OCI-M2 (cell line): ENCODE measurements around the gene EIF3B.
"Not testable (repeated sequence)": the region's sequence is repeated elsewhere in the genome, so short reads cannot be mapped to it uniquely, and the experiment has no call there.

Experiments
- DNase-seq: peaks from one replicate; lab custom pipeline; 2025; ENCODE audit not compliant: unreplicated experiment; lab: John Stamatoyannopoulos, UW

EIF3B gene

GRCh38 chr7:2354186-2354938 lies at the start of gene EIF3B:
Gene EIF3B (plus strand): TSS chr7:2354827. CDS start chr7:2354922, 95 bp downstream.
- DNase-seq: peak; percentile 85

DNA sequence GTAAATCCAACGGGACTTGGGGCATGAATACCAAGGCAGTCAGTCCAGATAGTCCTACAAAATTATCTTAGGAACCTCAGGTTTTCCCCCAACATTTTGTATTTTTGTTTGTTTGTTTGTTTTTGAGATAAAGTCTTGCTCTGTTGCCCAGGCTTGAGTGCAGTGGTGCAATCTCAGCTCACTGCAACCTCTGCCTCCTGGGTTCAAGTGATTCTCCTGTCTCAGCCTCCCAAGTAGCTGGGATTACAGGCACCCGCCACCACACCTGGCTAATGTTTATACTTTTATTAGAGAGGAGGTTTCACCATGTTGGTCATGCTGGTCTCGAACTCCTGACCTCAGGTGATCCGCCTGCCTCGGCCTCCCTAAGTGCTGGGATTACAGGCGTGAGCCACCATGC lies 49.4 kb upstream of the EIF3B start:
- DNase-seq: not testable (repeated sequence)

GRCh38 chr7:2306688-2307087 lies 47.9 kb upstream of the EIF3B start:
- no peak for DNase-seq

GRCh38 chr7:2307690-2308107 lies 46.9 kb upstream of the EIF3B start:
- DNase-seq: no peak

- DNase-seq: no peak
Measured at GRCh38 chr7:2309889-2310331, 44.7 kb upstream of the EIF3B start.

DNA sequence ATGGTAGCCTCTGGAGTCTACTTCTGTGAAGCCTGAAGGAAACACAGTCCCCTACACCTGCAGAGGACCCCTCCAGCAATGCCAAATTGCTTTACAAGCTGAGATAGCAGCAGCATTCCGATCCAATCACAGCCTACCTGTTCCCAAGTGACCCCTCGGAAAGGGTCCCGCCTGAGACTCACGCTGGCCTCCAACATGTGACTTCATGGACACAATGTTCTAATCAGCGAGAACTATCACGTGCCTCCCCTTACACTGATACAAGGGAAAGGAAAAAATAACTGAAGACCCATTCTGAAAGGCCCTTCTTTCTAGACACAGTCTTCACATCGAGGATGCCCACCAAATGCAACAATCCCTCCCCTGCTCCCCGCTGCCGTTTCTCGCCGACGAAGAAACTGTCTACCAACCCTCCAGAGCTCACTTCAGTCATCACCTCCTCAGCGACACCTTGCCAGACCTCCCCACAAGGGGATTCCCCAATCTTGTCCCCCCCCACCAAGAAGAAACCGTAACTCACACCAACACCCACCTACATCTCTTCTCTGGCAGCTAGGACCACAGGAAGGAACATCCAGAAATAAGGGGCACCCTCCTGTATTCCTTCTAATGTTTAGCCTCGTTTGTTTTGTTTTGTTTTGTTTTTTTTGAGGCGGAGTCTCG lies 42.2 kb upstream of the EIF3B start:
- DNase-seq: no peak

GRCh38 chr7:2313450-2314208 lies 41.0 kb upstream of the EIF3B start:
- DNase-seq: no peak

- no peak for DNase-seq
Measured at GRCh38 chr7:2314209-2314955, 40.2 kb upstream of the EIF3B start, which contains the start of gene SNX8. Gene SNX8 (minus strand): TSS chr7:2314441. CDS start chr7:2314421, 20 bp downstream.

DNA sequence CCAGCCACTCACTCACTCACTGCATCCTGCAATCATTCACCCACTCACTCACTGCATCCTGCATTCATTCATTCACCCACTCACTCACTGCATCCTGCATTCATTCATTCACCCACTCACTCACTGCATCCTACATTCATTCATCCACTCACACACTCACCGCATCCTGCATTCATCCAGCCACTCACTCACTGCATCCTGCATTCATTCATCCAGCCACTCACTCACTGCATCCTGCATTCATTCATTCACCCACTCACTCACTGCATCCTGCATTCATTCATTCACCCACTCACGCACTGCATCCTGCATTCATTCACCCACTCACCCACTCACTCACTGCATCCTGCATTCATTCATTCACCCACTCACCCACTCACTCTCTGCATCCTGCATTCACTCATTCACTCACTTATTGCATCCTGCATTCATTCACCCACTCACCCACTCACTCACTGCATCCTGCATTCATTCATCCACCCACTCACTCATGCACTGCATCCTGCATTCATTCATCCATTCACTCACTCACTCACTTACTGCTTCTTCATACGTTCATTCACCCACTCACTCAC lies 39.6 kb upstream of the EIF3B start:
- not testable (repeated sequence) for DNase-seq

DNA sequence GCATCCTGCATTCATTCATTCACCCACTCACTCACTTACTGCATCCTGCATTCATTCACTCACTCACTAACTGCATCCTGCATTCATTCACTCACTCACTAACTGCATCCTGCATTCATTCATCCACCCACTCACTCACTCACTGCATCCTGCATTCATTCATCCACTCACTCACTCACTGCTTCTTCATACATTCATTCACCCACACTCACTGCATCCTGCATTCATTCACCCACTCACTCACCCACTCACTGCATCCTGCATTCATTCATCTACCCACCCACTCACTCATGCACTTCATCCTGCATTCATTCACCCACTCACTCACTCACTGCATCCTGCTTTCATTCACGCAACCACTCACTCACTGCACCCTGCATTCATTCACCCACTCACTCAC lies 38.8 kb upstream of the EIF3B start:
- no peak for DNase-seq

DNA sequence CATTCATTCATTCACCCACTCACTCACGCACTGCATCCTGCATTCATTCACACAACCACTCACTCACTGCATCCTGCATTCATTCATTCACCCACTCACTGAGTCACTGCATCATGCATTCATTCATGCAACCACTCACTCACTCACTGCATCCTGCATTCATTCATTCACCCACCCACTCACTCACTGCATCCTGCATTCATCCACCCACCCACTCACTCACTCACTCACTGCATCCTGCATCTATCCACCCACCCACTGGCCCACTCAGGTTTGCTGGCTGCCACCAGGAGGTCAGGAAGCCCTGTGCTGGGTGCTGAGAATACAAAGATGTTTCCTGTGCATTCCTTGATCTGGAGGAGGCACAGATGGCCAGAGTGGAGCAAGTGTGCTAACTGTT lies 38.0 kb upstream of the EIF3B start:
- DNase-seq: no peak

GRCh38 chr7:2317556-2318293 lies 36.9 kb upstream of the EIF3B start:
- DNase-seq: no peak

- no peak for DNase-seq
Measured at GRCh38 chr7:2321020-2321419, 33.6 kb upstream of the EIF3B start.

GRCh38 chr7:2325162-2325561 lies 29.5 kb upstream of the EIF3B start:
- DNase-seq: no peak

GRCh38 chr7:2326951-2327350 lies 27.7 kb upstream of the EIF3B start:
- no peak for DNase-seq

GRCh38 chr7:2330493-2330892 lies 24.1 kb upstream of the EIF3B start:
- no peak for DNase-seq

DNA sequence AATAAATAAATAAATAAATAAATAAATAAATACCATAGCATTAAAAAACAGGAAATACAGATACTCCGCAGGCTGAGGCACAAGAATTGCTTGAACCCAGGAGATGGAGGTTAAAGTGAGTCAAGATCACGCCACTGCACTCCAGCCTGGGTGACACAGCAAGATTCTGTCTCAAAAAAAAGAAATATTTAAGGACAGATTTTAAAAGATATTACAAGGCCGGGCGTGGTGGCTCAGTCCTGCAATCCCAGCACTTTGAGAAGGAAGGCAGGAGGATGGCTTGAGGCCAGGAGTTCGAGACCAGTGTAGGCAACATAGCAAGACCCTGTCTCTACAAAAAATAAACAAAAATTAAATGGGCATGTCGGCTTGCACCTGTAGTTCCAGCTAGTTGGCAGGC lies 22.9 kb upstream of the EIF3B start:
- DNase-seq: no peak

DNA sequence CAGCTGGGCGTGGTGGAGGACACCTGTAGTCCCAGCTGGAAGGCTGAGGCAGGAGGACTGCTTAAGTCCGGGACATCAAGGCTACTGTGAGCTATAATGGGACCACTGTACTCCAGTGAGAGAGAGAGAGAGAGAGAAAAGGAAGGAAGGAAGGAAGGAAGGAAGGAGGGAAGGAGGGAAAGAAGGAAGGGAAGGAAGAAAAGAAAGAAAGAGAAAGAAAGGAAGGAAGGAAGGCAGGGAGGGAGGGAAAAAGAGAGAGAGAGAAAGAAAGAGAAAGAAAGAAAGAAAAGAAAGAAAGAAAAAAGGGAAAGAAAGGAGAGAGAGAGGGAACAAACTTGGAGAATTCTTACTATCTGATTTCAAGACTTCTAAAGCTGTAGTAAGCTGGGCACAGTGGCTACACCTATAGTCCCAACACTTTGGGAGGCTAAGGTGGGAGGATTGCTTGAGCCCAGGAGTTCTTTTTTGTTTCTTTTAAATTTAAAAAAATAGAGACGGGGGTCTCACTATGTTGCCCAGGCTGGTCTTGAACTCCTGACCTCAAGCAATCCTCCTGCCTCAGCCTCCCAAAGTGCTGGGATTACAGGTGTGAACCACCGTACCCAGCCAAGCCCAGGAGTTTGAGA lies 21.9 kb upstream of the EIF3B start:
- not testable (repeated sequence) for DNase-seq

- no peak for DNase-seq
Measured at GRCh38 chr7:2336626-2337299, 17.9 kb upstream of the EIF3B start.
